ENCODE measurements around the gene SGTA. TPM values are rescaled to one million over a fixed set of nuclear protein-coding genes. Genes with fewer than 3 reads are reported as not detected.

Gene SGTA
- total and polyA plus RNA-seq, 2 of the 13 experiments (the other 11 are each of a cell fraction or from before 2014, with no cell fraction given): 43.9 to 47.4 TPM

DNA sequence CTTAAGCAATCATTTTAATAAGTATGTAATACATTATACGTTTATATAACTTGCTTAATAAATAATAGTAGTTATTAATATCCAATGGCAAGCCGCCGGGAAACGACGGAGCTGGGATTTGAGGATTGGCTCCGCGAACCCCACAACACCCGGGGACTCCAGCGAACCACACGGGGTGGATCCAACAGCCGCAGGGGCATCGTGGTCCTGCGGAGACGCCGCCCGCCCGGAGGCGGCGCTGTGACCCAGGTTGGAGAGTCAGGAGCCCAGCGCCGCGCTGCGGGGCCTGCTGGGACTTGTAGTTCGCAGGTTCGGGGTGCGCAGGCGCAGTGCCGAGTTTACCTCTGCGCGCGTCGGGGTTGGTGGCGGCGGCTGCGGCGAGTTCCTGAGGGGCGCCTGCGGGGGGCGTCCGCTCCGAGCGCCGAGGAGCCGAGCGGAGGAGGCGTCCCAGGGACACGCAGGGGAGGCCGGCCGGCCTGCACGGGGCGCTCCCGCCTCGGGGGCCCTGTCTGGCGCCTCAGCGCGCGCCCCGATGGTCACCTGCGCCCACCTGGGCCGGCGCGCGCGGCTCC lies 36.6 kb upstream of the SGTA start, which contains the start of gene ZNF554 (continued):
- TF ChIP-seq, protein P1, sequence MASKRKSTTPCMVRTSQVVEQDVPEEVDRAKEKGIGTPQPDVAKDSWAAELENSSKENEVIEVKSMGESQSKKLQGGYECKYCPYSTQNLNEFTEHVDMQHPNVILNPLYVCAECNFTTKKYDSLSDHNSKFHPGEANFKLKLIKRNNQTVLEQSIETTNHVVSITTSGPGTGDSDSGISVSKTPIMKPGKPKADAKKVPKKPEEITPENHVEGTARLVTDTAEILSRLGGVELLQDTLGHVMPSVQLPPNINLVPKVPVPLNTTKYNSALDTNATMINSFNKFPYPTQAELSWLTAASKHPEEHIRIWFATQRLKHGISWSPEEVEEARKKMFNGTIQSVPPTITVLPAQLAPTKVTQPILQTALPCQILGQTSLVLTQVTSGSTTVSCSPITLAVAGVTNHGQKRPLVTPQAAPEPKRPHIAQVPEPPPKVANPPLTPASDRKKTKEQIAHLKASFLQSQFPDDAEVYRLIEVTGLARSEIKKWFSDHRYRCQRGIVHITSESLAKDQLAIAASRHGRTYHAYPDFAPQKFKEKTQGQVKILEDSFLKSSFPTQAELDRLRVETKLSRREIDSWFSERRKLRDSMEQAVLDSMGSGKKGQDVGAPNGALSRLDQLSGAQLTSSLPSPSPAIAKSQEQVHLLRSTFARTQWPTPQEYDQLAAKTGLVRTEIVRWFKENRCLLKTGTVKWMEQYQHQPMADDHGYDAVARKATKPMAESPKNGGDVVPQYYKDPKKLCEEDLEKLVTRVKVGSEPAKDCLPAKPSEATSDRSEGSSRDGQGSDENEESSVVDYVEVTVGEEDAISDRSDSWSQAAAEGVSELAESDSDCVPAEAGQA (IDR thresholded peaks at IDR 0.05; ENCODE audit: low read depth): no peak
- TF ChIP-seq, protein P1 (CRISPR knock-in tag; IDR thresholded peaks at IDR 0.05; ENCODE audit: borderline replicate concordance): no peak; the same call in 1 of the 2 replicates
- TF ChIP-seq, protein P2, sequence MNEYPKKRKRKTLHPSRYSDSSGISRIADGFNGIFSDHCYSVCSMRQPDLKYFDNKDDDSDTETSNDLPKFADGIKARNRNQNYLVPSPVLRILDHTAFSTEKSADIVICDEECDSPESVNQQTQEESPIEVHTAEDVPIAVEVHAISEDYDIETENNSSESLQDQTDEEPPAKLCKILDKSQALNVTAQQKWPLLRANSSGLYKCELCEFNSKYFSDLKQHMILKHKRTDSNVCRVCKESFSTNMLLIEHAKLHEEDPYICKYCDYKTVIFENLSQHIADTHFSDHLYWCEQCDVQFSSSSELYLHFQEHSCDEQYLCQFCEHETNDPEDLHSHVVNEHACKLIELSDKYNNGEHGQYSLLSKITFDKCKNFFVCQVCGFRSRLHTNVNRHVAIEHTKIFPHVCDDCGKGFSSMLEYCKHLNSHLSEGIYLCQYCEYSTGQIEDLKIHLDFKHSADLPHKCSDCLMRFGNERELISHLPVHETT (CRISPR knock-in tag; conservative IDR thresholded peaks at IDR 0.05): no peak; the same call in 1 of the 2 replicates
- TF ChIP-seq RCOR2 (CRISPR knock-in tag; IDR thresholded peaks at IDR 0.05) (no peak), CCDC6 (CRISPR knock-in tag; IDR thresholded peaks at IDR 0.05) (peak; percentile 37; the same call in 1 of the 2 replicates), ZNF24 (IDR thresholded peaks at IDR 0.05) (no peak), ZNF550 (CRISPR knock-in tag; IDR thresholded peaks at IDR 0.05; ENCODE audit: borderline replicate concordance) (no peak), HOXA3 (CRISPR knock-in tag; IDR thresholded peaks at IDR 0.05) (peak; percentile 79), ZNF766 (CRISPR knock-in tag; IDR thresholded peaks at IDR 0.05; ENCODE audit: borderline replicate concordance) (no peak), JUN (CRISPR knock-in tag; IDR thresholded peaks at IDR 0.05) (no peak), ZNF441 (CRISPR knock-in tag; IDR thresholded peaks at IDR 0.05; ENCODE audit: borderline replicate concordance) (peak; percentile 83; the same call in 1 of the 2 replicates), ZNF83 (CRISPR knock-in tag; IDR thresholded peaks at IDR 0.05; ENCODE audit: borderline replicate concordance) (no peak), HCFC1 (IDR thresholded peaks at IDR 0.05; ENCODE audit: low read depth, low read length) (peak; percentile 99), ZNF629 (CRISPR knock-in tag; conservative IDR thresholded peaks at IDR 0.05) (0 out of 2 replicates have a peak, but pooled peaks have one; percentile 12), ZNF552 (CRISPR knock-in tag; IDR thresholded peaks at IDR 0.05; ENCODE audit: borderline replicate concordance) (peak; percentile 50; the same call in 1 of the 2 replicates), HOXD1 (CRISPR knock-in tag; IDR thresholded peaks at IDR 0.05) (no peak), ZNF564 (CRISPR knock-in tag; IDR thresholded peaks at IDR 0.05) (0 out of 2 replicates have a peak, but pooled peaks have one; percentile 28)
- TF ChIP-seq, protein P3, sequence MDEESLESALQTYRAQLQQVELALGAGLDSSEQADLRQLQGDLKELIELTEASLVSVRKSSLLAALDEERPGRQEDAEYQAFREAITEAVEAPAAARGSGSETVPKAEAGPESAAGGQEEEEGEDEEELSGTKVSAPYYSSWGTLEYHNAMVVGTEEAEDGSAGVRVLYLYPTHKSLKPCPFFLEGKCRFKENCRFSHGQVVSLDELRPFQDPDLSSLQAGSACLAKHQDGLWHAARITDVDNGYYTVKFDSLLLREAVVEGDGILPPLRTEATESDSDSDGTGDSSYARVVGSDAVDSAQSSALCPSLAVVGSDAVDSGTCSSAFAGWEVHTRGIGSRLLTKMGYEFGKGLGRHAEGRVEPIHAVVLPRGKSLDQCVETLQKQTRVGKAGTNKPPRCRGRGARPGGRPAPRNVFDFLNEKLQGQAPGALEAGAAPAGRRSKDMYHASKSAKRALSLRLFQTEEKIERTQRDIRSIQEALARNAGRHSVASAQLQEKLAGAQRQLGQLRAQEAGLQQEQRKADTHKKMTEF (CRISPR knock-in tag; IDR thresholded peaks at IDR 0.05): peak; percentile 88
- TF ChIP-seq, protein P4, sequence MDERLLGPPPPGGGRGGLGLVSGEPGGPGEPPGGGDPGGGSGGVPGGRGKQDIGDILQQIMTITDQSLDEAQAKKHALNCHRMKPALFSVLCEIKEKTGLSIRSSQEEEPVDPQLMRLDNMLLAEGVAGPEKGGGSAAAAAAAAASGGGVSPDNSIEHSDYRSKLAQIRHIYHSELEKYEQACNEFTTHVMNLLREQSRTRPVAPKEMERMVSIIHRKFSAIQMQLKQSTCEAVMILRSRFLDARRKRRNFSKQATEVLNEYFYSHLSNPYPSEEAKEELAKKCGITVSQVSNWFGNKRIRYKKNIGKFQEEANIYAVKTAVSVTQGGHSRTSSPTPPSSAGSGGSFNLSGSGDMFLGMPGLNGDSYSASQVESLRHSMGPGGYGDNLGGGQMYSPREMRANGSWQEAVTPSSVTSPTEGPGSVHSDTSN (CRISPR knock-in tag; IDR thresholded peaks at IDR 0.05): no peak
- TF ChIP-seq, protein P5, sequence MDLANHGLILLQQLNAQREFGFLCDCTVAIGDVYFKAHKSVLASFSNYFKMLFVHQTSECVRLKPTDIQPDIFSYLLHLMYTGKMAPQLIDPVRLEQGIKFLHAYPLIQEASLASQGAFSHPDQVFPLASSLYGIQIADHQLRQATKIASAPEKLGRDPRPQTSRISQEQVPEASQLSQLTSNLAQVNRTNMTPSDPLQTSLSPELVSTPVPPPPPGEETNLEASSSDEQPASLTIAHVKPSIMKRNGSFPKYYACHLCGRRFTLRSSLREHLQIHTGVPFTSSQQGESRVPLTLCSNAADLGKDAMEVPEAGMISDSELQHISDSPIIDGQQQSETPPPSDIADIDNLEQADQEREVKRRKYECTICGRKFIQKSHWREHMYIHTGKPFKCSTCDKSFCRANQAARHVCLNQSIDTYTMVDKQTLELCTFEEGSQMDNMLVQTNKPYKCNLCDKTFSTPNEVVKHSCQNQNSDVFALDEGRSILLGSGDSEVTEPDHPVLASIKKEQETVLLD (CRISPR knock-in tag; IDR thresholded peaks at IDR 0.05; ENCODE audit: low read depth): no peak

Data from HepG2 (cell line).